Duodenal mucosa (tissue), 2 donors: ENCODE data around the gene SH2D3A.
"Not testable (repeated sequence)": the region's sequence is repeated elsewhere in the genome, so short reads cannot be mapped to it uniquely, and the experiment has no call there.

ENCODE experiments used
- H3K27ac ChIP-seq: one replicate; pipeline ENCODE4 v1.7.0; 2013; ENCODE audit warnings: low read depth, low read length
- H3K27me3 ChIP-seq, 2 donors: one replicate each; pipeline ENCODE4 v1.7.0; 2013; ENCODE audit warnings: low read length in 2 of 2, control low read depth in 1 of 2; ENCODE audit not compliant: insufficient read depth in 2 of 2, control insufficient read depth in 1 of 2
- H3K36me3 ChIP-seq, 2 donors: one replicate each; pipeline ENCODE4 v1.7.0; 2013; ENCODE audit warnings: low read length in 2 of 2, control low read depth in 1 of 2; ENCODE audit not compliant: insufficient read depth in 2 of 2, control insufficient read depth in 1 of 2
- H3K4me1 ChIP-seq, 2 donors: one replicate each; pipeline ENCODE4 v1.7.0; 2013; ENCODE audit warnings: low read length in 2 of 2, control low read depth in 1 of 2; ENCODE audit not compliant: insufficient read depth in 2 of 2, control insufficient read depth in 1 of 2
- H3K4me3 ChIP-seq, 2 donors: one replicate each; pipeline ENCODE4 v1.7.0; 2013; ENCODE audit warnings: low read length in 2 of 2, low read depth in 1 of 2
- H3K9ac ChIP-seq, 2 donors: one replicate each; pipeline ENCODE4 v1.7.0; 2013; ENCODE audit warnings: low read length in 2 of 2, low read depth in 1 of 2
- H3K9me3 ChIP-seq, 2 donors: one replicate each; pipeline ENCODE4 v1.7.0; 2013; ENCODE audit warnings: low read length in 2 of 2, control low read depth in 1 of 2; ENCODE audit not compliant: control insufficient read depth in 1 of 2

The SH2D3A gene

GRCh38 chr19:6714749-6715555 is 52.3 kb downstream of the SH2D3A start:
- Histone ChIP-seq H3K9ac (no peak overlapping the region), H3K27ac (no peak overlapping the region), H3K27me3 (no peaks in the 10 kb centered on the region), H3K36me3 (no peaks in the 10 kb centered on the region), H3K9me3 (no peaks in the 10 kb centered on the region), H3K4me3 (no peak overlapping the region), H3K4me1 (no peaks in the 10 kb centered on the region)

GRCh38 chr19:6713773-6714692 is 53.2 kb downstream of the SH2D3A start:
- Histone ChIP-seq H3K27me3 (no peaks in the 10 kb centered on the region), H3K4me3 (no peak overlapping the region), H3K9me3 (no peaks in the 10 kb centered on the region), H3K4me1 (no peaks in the 10 kb centered on the region), H3K27ac (no peak overlapping the region), H3K9ac (no peak overlapping the region), H3K36me3 (no peaks in the 10 kb centered on the region)

GRCh38 chr19:6712692-6713670 is 54.3 kb downstream of the SH2D3A start:
- Histone ChIP-seq H3K27me3 (no peaks in the 10 kb centered on the region), H3K4me1 (no peaks in the 10 kb centered on the region), H3K4me3 (no peak overlapping the region), H3K9ac (no peak overlapping the region), H3K36me3 (no peaks in the 10 kb centered on the region), H3K27ac (no peak overlapping the region), H3K9me3 (no peaks in the 10 kb centered on the region)

GRCh38 chr19:6712231-6712630 is 55.0 kb downstream of the SH2D3A start:
- H3K27me3 ChIP-seq = no peaks in the 10 kb centered on the region
- H3K36me3 ChIP-seq = no peaks in the 10 kb centered on the region
- H3K27ac ChIP-seq = no peak overlapping the region
- H3K4me3 ChIP-seq = no peak overlapping the region
- no peak overlapping the region for H3K9ac ChIP-seq
- H3K9me3 ChIP-seq = no peaks in the 10 kb centered on the region
- no peaks in the 10 kb centered on the region for H3K4me1 ChIP-seq

GRCh38 chr19:6711605-6712004 is 55.6 kb downstream of the SH2D3A start:
- Histone ChIP-seq H3K36me3 (no peaks in the 10 kb centered on the region), H3K9me3 (no peaks in the 10 kb centered on the region), H3K27ac (no peak overlapping the region), H3K4me3 (no peak overlapping the region), H3K4me1 (no peaks in the 10 kb centered on the region), H3K9ac (no peak overlapping the region), H3K27me3 (no peaks in the 10 kb centered on the region)

- Histone ChIP-seq H3K27me3 (no peaks in the 10 kb centered on the region), H3K4me3 (no peak overlapping the region), H3K36me3 (no peaks in the 10 kb centered on the region), H3K27ac (no peak overlapping the region), H3K4me1 (no peaks in the 10 kb centered on the region), H3K9me3 (no peaks in the 10 kb centered on the region), H3K9ac (no peak overlapping the region)
Measured at GRCh38 chr19:6711078-6711361, 56.2 kb downstream of the SH2D3A start.

- Histone ChIP-seq H3K9ac (no peak overlapping the region), H3K27ac (no peak overlapping the region), H3K9me3 (no peaks in the 10 kb centered on the region), H3K36me3 (no peaks in the 10 kb centered on the region), H3K4me1 (no peaks in the 10 kb centered on the region), H3K4me3 (no peak overlapping the region), H3K27me3 (no peaks in the 10 kb centered on the region)
Measured at GRCh38 chr19:6710273-6711077, 56.8 kb downstream of the SH2D3A start.

- no peaks in the 10 kb centered on the region for H3K4me1 ChIP-seq
- no peaks in the 10 kb centered on the region for H3K27me3 ChIP-seq
- no peak overlapping the region for H3K4me3 ChIP-seq
- no peak overlapping the region for H3K27ac ChIP-seq
- H3K36me3 ChIP-seq = no peaks in the 10 kb centered on the region
- H3K9me3 ChIP-seq = no peaks in the 10 kb centered on the region
- H3K9ac ChIP-seq = no peak overlapping the region
Measured at GRCh38 chr19:6709549-6709948, 57.7 kb downstream of the SH2D3A start.

GRCh38 chr19:6708913-6709312 is 58.3 kb downstream of the SH2D3A start:
- H3K36me3 ChIP-seq, H3K9me3 ChIP-seq, H3K27me3 ChIP-seq, H3K9ac ChIP-seq, H3K4me1 ChIP-seq, H3K27ac ChIP-seq, H3K4me3 ChIP-seq: not testable (repeated sequence)
